ENCODE measurements around the gene TVP23C.

TVP23C gene

DNA sequence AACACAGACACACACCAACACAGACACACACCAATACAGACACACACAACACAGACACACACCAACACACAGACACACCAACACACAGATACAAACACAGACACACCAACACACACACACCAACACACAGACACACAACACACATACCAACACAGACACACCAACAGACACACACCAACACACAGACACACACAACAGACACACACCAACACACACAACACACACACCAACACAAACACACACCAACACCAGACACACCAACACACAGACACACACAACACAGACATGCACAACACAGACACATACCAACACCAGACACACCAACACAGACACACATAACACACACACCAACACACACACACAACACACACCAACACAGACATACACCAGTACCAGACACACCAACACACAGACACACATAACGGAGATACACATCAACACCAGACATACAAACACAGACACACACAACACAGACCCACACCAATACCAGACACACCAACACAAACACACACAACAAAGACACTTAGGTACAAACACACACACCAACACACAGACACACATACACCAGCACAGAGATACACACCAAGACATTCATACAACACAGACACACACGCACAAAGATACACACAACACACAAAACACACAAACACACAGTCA lies 98.1 kb downstream of the TVP23C start:
- DNase-seq: no peak

DNA sequence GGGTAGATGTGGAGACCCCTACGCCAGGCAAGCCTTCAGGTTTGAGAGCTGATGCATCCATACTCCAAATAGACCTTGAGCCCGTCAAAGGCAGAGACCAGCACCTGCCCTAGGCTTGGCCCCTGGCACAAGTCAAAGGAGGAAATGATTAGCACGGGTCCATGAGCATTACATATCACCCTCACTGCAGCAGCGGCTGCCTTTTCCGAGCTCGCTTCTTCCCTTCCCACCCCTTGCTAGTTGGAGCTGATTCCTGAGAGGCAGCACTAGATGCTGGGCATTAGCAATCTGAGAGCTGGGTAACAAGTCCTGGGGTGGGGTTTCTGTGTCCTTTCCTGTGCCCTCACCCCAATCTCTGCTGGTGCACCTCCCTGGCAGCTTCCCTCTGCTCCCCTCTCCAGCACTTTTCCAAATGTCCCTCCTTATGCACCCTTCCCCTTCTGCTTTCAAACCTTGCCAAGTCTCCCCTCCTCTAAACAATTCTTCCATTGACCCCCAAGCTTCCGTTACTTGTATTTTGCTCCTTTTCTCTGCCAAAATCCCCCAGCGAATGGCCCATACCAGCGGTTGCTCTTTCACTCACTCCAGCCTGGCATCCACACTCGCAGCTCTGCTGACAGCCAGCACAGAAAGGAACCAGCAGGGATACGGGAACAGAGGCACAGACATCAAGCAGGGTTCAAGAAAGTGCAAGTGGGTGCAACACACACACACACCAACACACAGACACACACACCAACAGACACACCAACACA lies 98.9 kb downstream of the TVP23C start:
- no peak overlapping the region for H3K4me3 ChIP-seq
- intact Hi-C loops (cut with DNase I; ENCODE audit: low total_unique reads): no loop called here
- no peaks in the 10 kb centered on the region for H3K36me3 ChIP-seq
- H3K4me1 ChIP-seq: peaks cover 0 to 30% (median 21%) of the 10 kb centered on the region in 4 donors
- no peak for DNase-seq
- no peaks in the 10 kb centered on the region for H3K27me3 ChIP-seq
- TF ChIP-seq, protein P1, sequence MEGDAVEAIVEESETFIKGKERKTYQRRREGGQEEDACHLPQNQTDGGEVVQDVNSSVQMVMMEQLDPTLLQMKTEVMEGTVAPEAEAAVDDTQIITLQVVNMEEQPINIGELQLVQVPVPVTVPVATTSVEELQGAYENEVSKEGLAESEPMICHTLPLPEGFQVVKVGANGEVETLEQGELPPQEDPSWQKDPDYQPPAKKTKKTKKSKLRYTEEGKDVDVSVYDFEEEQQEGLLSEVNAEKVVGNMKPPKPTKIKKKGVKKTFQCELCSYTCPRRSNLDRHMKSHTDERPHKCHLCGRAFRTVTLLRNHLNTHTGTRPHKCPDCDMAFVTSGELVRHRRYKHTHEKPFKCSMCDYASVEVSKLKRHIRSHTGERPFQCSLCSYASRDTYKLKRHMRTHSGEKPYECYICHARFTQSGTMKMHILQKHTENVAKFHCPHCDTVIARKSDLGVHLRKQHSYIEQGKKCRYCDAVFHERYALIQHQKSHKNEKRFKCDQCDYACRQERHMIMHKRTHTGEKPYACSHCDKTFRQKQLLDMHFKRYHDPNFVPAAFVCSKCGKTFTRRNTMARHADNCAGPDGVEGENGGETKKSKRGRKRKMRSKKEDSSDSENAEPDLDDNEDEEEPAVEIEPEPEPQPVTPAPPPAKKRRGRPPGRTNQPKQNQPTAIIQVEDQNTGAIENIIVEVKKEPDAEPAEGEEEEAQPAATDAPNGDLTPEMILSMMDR (IDR thresholded peaks at IDR 0.05): no peak
- H3K27ac ChIP-seq: peak overlapping the region; percentile 51 to 63
- H3K9me3 ChIP-seq: no peaks in the 10 kb centered on the region

More for the DNA sequence above, 98.1 kb downstream of the TVP23C start:
- Histone ChIP-seq H3K36me3 (no peaks in the 10 kb centered on the region), H3K27ac (no peak overlapping the region), H3K4me1 (peaks cover 0 to 37% (median 22%) of the 10 kb centered on the region in 4 donors), H3K27me3 (no peaks in the 10 kb centered on the region), H3K9me3 (no peaks in the 10 kb centered on the region), H3K4me3 (no peak overlapping the region)
- TF ChIP-seq, protein P1 (IDR thresholded peaks at IDR 0.05): no peak
- intact Hi-C loops (cut with DNase I; ENCODE audit: low total_unique reads): no loop called here

GRCh38 chr17:15462976-15463772 lies 100.1 kb downstream of the TVP23C start:
- Histone ChIP-seq H3K4me3 (no peak overlapping the region), H3K9me3 (no peaks in the 10 kb centered on the region), H3K27me3 (no peaks in the 10 kb centered on the region), H3K27ac (peak overlapping the region; percentile 51 to 63), H3K36me3 (no peaks in the 10 kb centered on the region), H3K4me1 (peaks cover 0 to 32% (median 25%) of the 10 kb centered on the region in 4 donors)
- intact Hi-C loops (cut with DNase I; ENCODE audit: low total_unique reads): no loop called here
- peak; percentile 45 to 78 for DNase-seq
- TF ChIP-seq, protein P1 (IDR thresholded peaks at IDR 0.05): no peak

GRCh38 chr17:15457723-15458094 lies 105.6 kb downstream of the TVP23C start:
- Histone ChIP-seq H3K27me3 (no peaks in the 10 kb centered on the region), H3K4me3 (peak overlapping the region; percentile 3 to 30), H3K36me3 (no peaks in the 10 kb centered on the region), H3K9me3 (no peaks in the 10 kb centered on the region), H3K4me1 (peaks cover 0 to 34% (median 26%) of the 10 kb centered on the region in 4 donors), H3K27ac (peak overlapping the region; percentile 67)
- peak; percentile 58 to 75 for DNase-seq
- TF ChIP-seq, protein P1 (IDR thresholded peaks at IDR 0.05): no peak
- intact Hi-C loops (cut with DNase I; ENCODE audit: low total_unique reads): no loop called here

DNA sequence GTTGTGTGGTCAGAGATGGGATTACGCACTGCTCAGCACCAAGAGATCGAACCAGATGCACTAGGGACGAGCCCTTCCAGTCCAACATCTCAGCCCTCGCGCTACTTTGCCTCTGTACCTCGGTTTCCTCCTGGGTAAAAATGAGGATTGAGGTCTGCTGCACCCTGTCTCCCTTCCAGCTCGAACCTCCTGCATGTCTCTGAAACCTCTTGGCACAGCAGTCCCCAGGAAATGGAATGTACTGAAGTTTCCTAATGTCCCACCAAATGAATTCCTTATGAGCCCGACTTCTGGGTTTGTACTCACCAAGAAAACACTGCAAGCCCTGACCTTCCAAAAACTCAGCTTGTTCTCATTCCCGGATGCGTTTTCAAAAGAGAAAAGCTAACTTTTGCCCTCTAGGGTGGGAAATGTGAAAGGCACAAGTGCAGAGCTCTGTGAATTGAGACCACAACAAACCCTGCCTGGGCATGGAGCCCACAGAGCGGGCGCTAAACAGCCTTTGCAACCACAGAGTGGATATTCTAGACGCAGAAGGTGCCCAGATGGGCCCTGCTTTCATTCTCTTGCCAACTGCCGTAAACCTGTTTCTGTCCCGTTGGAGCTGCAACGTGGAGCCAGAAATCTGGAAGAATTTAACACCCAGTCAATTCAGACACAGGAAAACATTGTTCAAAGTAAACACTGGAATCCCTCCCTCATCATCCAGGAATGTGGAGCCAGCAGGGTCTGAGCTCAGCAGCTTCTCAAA lies 106.1 kb downstream of the TVP23C start:
- peak; percentile 69 to 84 for DNase-seq
- Histone ChIP-seq H3K4me3 (peak overlapping the region; percentile 3 to 30), H3K27ac (peak overlapping the region; percentile 67), H3K27me3 (no peaks in the 10 kb centered on the region), H3K4me1 (peaks cover 0 to 30% (median 24%) of the 10 kb centered on the region in 4 donors), H3K36me3 (no peaks in the 10 kb centered on the region), H3K9me3 (no peaks in the 10 kb centered on the region)
- intact Hi-C loops (cut with DNase I; ENCODE audit: low total_unique reads): no loop called here
- TF ChIP-seq, protein P1 (IDR thresholded peaks at IDR 0.05): peak; percentile 29 to 32

Data from tibial artery (tissue), 4 donors.